Sigmoid colon (tissue), 7 donors: ENCODE measurements around the gene AQP1. TPM values are rescaled to one million over a fixed set of nuclear protein-coding genes. Genes with fewer than 3 reads are reported as not detected.
A peak's percentile ranks its signal among the peaks of the same experiment; 100 is the strongest.

ENCODE experiments used
- DNase-seq: peaks from one replicate; pipeline ENCODE4 v3.0.0-alpha.2; 2019
- H3K27ac ChIP-seq, 4 donors: fragments of 200-600 bp; sonication (generic); one replicate each; pipeline ENCODE4 v1.5.1; 2016 to 2019; ENCODE audit warnings: mild to moderate bottlenecking in 1 of 4
- H3K27me3 ChIP-seq, 3 donors: fragments of 200-600 bp; sonication (generic); one replicate each; pipeline ENCODE4 v1.5.1; 2019; ENCODE audit warnings: mild to moderate bottlenecking in 1 of 3
- H3K36me3 ChIP-seq, 4 donors: fragments of 200-600 bp; sonication (generic); one replicate each; pipeline ENCODE4 v1.5.1; 2016 to 2019
- H3K4me1 ChIP-seq, 4 donors: fragments of 200-600 bp; sonication (generic); one replicate each; pipeline ENCODE4 v1.5.1; 2017 to 2019
- H3K4me3 ChIP-seq, 4 donors: fragments of 200-600 bp; sonication (generic); one replicate each; pipeline ENCODE4 v1.5.1; 2017 to 2019; ENCODE audit warnings: mild to moderate bottlenecking in 2 of 4, moderate library complexity in 1 of 4
- H3K9me3 ChIP-seq, 4 donors: fragments of 200-600 bp in 3 of 4; sonication (generic) in 3 of 4; one replicate each; pipeline versions ENCODE4 v1.5.1 to v1.6.1; 2013 to 2019
- EP300 ChIP-seq, 4 donors: sonication (generic); formaldehyde crosslinking; IDR thresholded peaks; one replicate each; pipeline ENCODE4 v1.6.1; 2017; ENCODE audit warnings: antibody characterized with exemption in 4 of 4
- POLR2A ChIP-seq, 2 donors: fragments of 450-650 bp; IDR thresholded peaks; one replicate each; pipeline ENCODE4 v1.6.1; 2016; ENCODE audit warnings: antibody characterized with exemption in 2 of 2, mild to moderate bottlenecking in 2 of 2, moderate library complexity in 2 of 2
- POLR2AphosphoS5 ChIP-seq, 4 donors: sonication (generic); formaldehyde crosslinking; IDR thresholded peaks; one replicate each; pipeline ENCODE4 v1.6.1; 2017; ENCODE audit warnings: antibody characterized with exemption in 4 of 4
- WGBS, 2 donors: extraction: QIAGEN DNeasy Blood & Tissue Kit; methylation state at CpG; one replicate each; pipeline ENCODE4 v1.1.7; 2013; 5-methylcytosine and 5-hydroxymethylcytosine counted together
- intact Hi-C: fragments of 100-400 bp; cut with DNase I; formaldehyde crosslinking; loops from one replicate; pipeline ENCODE4 v1.15.1; 2023
- polyA plus RNA-seq, 3 donors: library from polyadenylated mRNA; stranded (reverse); fragments of 200-250 nt; gene quantifications; one replicate each; pipeline ENCODE4 v1.2.3, GENCODE V29; 2013
- total RNA-seq, 4 donors: library from RNA; depleted of rRNA; stranded (reverse); fragments of >200 nt; gene quantifications; one replicate each; pipeline ENCODE4 v1.1.0, GENCODE V29; 2016
- TF ChIP-seq, protein P1 (sequence below), 4 experiments: fragments of 450-650 bp in 3 of 4; fragments of 200-600 bp in 1 of 4; IDR thresholded peaks; one replicate each; pipeline ENCODE4 v1.5.1; 2016 to 2019; ENCODE audit warnings: antibody characterized with exemption in 4 of 4, mild to moderate bottlenecking in 3 of 4, moderate library complexity in 2 of 4
- donor health status: healthy with polysubstance abuse.
- donor health status: Bipolar disorder and iron deficiency.
- donor health status: healthy.

The AQP1 gene
- total and polyA plus RNA-seq, 7 donors, result 3.7 to 191 (median 66.0) TPM

DNA sequence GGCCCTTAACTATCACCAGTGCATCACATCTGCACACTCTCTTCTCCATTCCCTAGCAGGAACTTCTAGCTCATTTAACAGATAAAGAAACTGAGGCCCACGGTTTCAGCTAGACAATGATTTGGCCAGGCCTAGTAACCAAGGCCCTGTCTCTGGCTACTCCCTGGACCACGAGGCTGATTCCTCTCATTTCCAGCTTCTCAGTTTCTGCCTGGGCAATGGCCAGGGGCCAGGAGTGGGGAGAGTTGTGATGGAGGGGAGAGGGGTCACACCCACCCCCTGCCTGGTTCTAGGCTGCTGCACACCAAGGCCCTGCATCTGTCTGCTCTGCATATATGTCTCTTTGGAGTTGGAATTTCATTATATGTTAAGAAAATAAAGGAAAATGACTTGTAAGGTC is 13.5 kb downstream of the AQP1 start:
- TF ChIP-seq EP300 (IDR thresholded peaks at IDR 0.05) (no peak), POLR2AphosphoS5 (IDR thresholded peaks at IDR 0.05) (no peak)
- peaks cover 12 to 50% (median 30%) of the 10 kb centered on the region in 4 donors for H3K36me3 ChIP-seq

GRCh38 chr7:30925913-30926312 is 14.3 kb downstream of the AQP1 start:
- Histone ChIP-seq H3K4me3 (no peak overlapping the region), H3K9me3 (no peaks in the 10 kb centered on the region), H3K36me3 (peaks cover 12 to 50% (median 30%) of the 10 kb centered on the region in 4 donors), H3K4me1 (peaks cover 0 to 24% (median 22%) of the 10 kb centered on the region in 4 donors), H3K27me3 (no peaks in the 10 kb centered on the region), H3K27ac (no peak overlapping the region)
- intact Hi-C loops, result no loop called here
- 85 to 93% methylated on average over 5 of the region's 5 CpGs for WGBS, 2 donors
- TF ChIP-seq EP300 (IDR thresholded peaks at IDR 0.05) (no peak), POLR2A (IDR thresholded peaks at IDR 0.05) (no peak), POLR2AphosphoS5 (IDR thresholded peaks at IDR 0.05) (no peak)
- TF ChIP-seq, protein P1, sequence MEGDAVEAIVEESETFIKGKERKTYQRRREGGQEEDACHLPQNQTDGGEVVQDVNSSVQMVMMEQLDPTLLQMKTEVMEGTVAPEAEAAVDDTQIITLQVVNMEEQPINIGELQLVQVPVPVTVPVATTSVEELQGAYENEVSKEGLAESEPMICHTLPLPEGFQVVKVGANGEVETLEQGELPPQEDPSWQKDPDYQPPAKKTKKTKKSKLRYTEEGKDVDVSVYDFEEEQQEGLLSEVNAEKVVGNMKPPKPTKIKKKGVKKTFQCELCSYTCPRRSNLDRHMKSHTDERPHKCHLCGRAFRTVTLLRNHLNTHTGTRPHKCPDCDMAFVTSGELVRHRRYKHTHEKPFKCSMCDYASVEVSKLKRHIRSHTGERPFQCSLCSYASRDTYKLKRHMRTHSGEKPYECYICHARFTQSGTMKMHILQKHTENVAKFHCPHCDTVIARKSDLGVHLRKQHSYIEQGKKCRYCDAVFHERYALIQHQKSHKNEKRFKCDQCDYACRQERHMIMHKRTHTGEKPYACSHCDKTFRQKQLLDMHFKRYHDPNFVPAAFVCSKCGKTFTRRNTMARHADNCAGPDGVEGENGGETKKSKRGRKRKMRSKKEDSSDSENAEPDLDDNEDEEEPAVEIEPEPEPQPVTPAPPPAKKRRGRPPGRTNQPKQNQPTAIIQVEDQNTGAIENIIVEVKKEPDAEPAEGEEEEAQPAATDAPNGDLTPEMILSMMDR (IDR thresholded peaks at IDR 0.05), result no peak
- DNase-seq, result peak; percentile 51

More for the DNA sequence above, 13.5 kb downstream of the AQP1 start:
- no peaks in the 10 kb centered on the region for H3K9me3 ChIP-seq
- no peak overlapping the region for H3K27ac ChIP-seq
- H3K27me3 ChIP-seq, result no peaks in the 10 kb centered on the region
- no peak overlapping the region for H3K4me3 ChIP-seq
- no peak for DNase-seq
- intact Hi-C loops, result no loop called here
- WGBS, 2 donors, result 68 to 76% methylated on average over 2 of the region's 2 CpGs
- H3K4me1 ChIP-seq, result peaks cover 0 to 24% (median 23%) of the 10 kb centered on the region in 4 donors

- intact Hi-C loops, result no loop called here
- Histone ChIP-seq H3K4me3 (no peak overlapping the region), H3K27ac (no peak overlapping the region), H3K4me1 (peaks cover 0 to 24% (median 22%) of the 10 kb centered on the region in 4 donors), H3K36me3 (peaks cover 12 to 50% (median 30%) of the 10 kb centered on the region in 4 donors), H3K9me3 (no peaks in the 10 kb centered on the region), H3K27me3 (no peaks in the 10 kb centered on the region)
- DNase-seq, result peak; percentile 48
- WGBS, 2 donors, result 88 to 90% methylated on average over 5 of the region's 5 CpGs
- TF ChIP-seq EP300 (IDR thresholded peaks at IDR 0.05) (no peak), POLR2AphosphoS5 (IDR thresholded peaks at IDR 0.05) (no peak), POLR2A (IDR thresholded peaks at IDR 0.05) (no peak)
- TF ChIP-seq, protein P1 (IDR thresholded peaks at IDR 0.05), result no peak
Measured at GRCh38 chr7:30926313-30926712, 14.7 kb downstream of the AQP1 start.

- H3K4me3 ChIP-seq, result no peak overlapping the region
- peaks cover 0 to 24% (median 21%) of the 10 kb centered on the region in 4 donors for H3K4me1 ChIP-seq
- peaks cover 12 to 49% (median 30%) of the 10 kb centered on the region in 4 donors for H3K36me3 ChIP-seq
- intact Hi-C loops, result no loop called here
- 88 to 93% methylated on average over 3 of the region's 3 CpGs for WGBS, 2 donors
- no peaks in the 10 kb centered on the region for H3K27me3 ChIP-seq
- H3K27ac ChIP-seq, result no peak overlapping the region
- no peaks in the 10 kb centered on the region for H3K9me3 ChIP-seq
- no peak for TF ChIP-seq POLR2A (IDR thresholded peaks at IDR 0.05)
- no peak for TF ChIP-seq POLR2AphosphoS5 (IDR thresholded peaks at IDR 0.05)
- TF ChIP-seq EP300 (IDR thresholded peaks at IDR 0.05), result no peak
- TF ChIP-seq, protein P1 (IDR thresholded peaks at IDR 0.05), result no peak
- no peak for DNase-seq
Measured at GRCh38 chr7:30927040-30927439, 15.4 kb downstream of the AQP1 start.

- intact Hi-C loops, result no loop called here
- H3K27me3 ChIP-seq, result no peaks in the 10 kb centered on the region
- no peaks in the 10 kb centered on the region for H3K9me3 ChIP-seq
- H3K4me3 ChIP-seq, result no peak overlapping the region
- TF ChIP-seq POLR2AphosphoS5 (IDR thresholded peaks at IDR 0.05) (no peak), EP300 (IDR thresholded peaks at IDR 0.05) (no peak), POLR2A (IDR thresholded peaks at IDR 0.05) (no peak)
- TF ChIP-seq, protein P1 (IDR thresholded peaks at IDR 0.05), result no peak
- 80% methylated on average over 3 of the region's 3 CpGs for WGBS, 2 donors
- peaks cover 12 to 44% (median 27%) of the 10 kb centered on the region in 4 donors for H3K36me3 ChIP-seq
- H3K27ac ChIP-seq, result no peak overlapping the region
- H3K4me1 ChIP-seq, result peaks cover 0 to 25% (median 22%) of the 10 kb centered on the region in 4 donors
- peak; percentile 44 for DNase-seq
Measured at GRCh38 chr7:30927559-30927958, 15.9 kb downstream of the AQP1 start.
